HepG2 (cell line): Measurements from ENCODE around the gene SRCIN1. TPM values are rescaled to one million over a fixed set of nuclear protein-coding genes. Genes with fewer than 3 reads are reported as not detected.
A peak's percentile ranks its signal among the peaks of the same experiment; 100 is the strongest.

Source experiments
- FIP1L1 ChIP-seq: fragments of 200-400 bp; formaldehyde crosslinking; IDR thresholded peaks from 2 replicates; pipeline ENCODE4 v1.6.1; 2018; ENCODE audit warnings: low read depth, mild to moderate bottlenecking, low read length, moderate library complexity, borderline replicate concordance; ENCODE audit not compliant: insufficient read depth
- FOXJ3 ChIP-seq: sonication (generic); formaldehyde crosslinking; IDR thresholded peaks from 2 replicates; pipeline ENCODE4 v1.4.0; 2020; ENCODE audit warnings: missing genetic modification reagents, mild to moderate bottlenecking, borderline replicate concordance
- HDAC6 ChIP-seq: fragments of 200-600 bp; sonication (generic); IDR thresholded peaks from 2 replicates; pipeline ENCODE4 v1.7.0; 2017; ENCODE audit warnings: mild to moderate bottlenecking, antibody characterized with exemption, low read length, low read depth
- HNRNPL ChIP-seq: fragments of 200-400 bp; formaldehyde crosslinking; IDR thresholded peaks from 2 replicates; pipeline ENCODE4 v1.6.1; 2017; ENCODE audit warnings: mild to moderate bottlenecking, low read depth, low read length
- KDM3A ChIP-seq: IDR thresholded peaks from 2 replicates; pipeline ENCODE4 v1.6.1; 2018; ENCODE audit warnings: low read depth, missing compliant biosample characterization
- NFATC3 ChIP-seq: sonication (generic); formaldehyde crosslinking; IDR thresholded peaks from 2 replicates; pipeline ENCODE4 v1.5.1; 2020; ENCODE audit warnings: mild to moderate bottlenecking, missing genetic modification reagents
- PITX1 ChIP-seq: sonication (generic); formaldehyde crosslinking; IDR thresholded peaks from 2 replicates; pipeline ENCODE4 v1.5.1; 2020; ENCODE audit warnings: mild to moderate bottlenecking, missing genetic modification reagents
- RAD51 ChIP-seq: fragments of 450-650 bp; IDR thresholded peaks from 2 replicates; pipeline ENCODE4 v1.6.1; 2016; ENCODE audit warnings: borderline replicate concordance
- RCOR2 ChIP-seq: IDR thresholded peaks from 2 replicates; pipeline ENCODE4 v1.6.1; 2016; ENCODE audit warnings: missing biosample characterization, missing genetic modification reagents
- RFXAP ChIP-seq: sonication (generic); formaldehyde crosslinking; IDR thresholded peaks from 2 replicates; pipeline ENCODE4 v1.4.0; 2020; ENCODE audit warnings: missing genetic modification reagents, borderline replicate concordance
- SOX6 ChIP-seq, 2 experiments: fragments of 450-650 bp in 1 of 2; sonication (generic) in 1 of 2; formaldehyde crosslinking in 1 of 2; IDR thresholded peaks; 2 replicates each; pipeline versions ENCODE4 v1.4.0 to v1.6.1; 2017 to 2020; ENCODE audit warnings: antibody characterized with exemption in 1 of 2, mild to moderate bottlenecking in 1 of 2, missing genetic modification reagents in 1 of 2
- SP5 ChIP-seq: IDR thresholded peaks from 2 replicates; pipeline ENCODE4 v1.6.1; 2016; ENCODE audit warnings: low read depth, borderline replicate concordance
- SUZ12 ChIP-seq: fragments of 150-350 bp; IDR thresholded peaks from 2 replicates; pipeline ENCODE4 v1.6.1; 2014; ENCODE audit warnings: low read depth, low read length
- TEAD2 ChIP-seq: sonication (generic); formaldehyde crosslinking; IDR thresholded peaks from 2 replicates; pipeline ENCODE4 v1.9.0; 2021; ENCODE audit warnings: missing genetic modification reagents
- ZBTB38 ChIP-seq: sonication (generic); formaldehyde crosslinking; IDR thresholded peaks from 2 replicates; pipeline ENCODE4 v1.5.1; 2020; ENCODE audit warnings: mild to moderate bottlenecking, missing genetic modification reagents
- ZBTB7B ChIP-seq: sonication (generic); formaldehyde crosslinking; IDR thresholded peaks from 2 replicates; pipeline ENCODE4 v1.4.0; 2020; ENCODE audit warnings: missing genetic modification reagents
- ZFP41 ChIP-seq: sonication (generic); formaldehyde crosslinking; IDR thresholded peaks from 2 replicates; pipeline ENCODE4 v1.4.0; 2020; ENCODE audit warnings: mild to moderate bottlenecking, missing genetic modification reagents, borderline replicate concordance
- ZNF343 ChIP-seq: sonication (generic); formaldehyde crosslinking; IDR thresholded peaks from 2 replicates; pipeline ENCODE4 v1.4.0; 2020; ENCODE audit warnings: mild to moderate bottlenecking, missing genetic modification reagents
- ZNF382 ChIP-seq: sonication (generic); formaldehyde crosslinking; IDR thresholded peaks from 2 replicates; pipeline ENCODE4 v1.5.0; 2020; ENCODE audit warnings: missing genetic modification reagents, mild to moderate bottlenecking, borderline replicate concordance
- ZNF556 ChIP-seq: sonication (generic); formaldehyde crosslinking; IDR thresholded peaks from 2 replicates; pipeline ENCODE4 v1.4.0; 2020; ENCODE audit warnings: mild to moderate bottlenecking, missing genetic modification reagents, borderline replicate concordance
- ZNF616 ChIP-seq: sonication (generic); formaldehyde crosslinking; IDR thresholded peaks from 2 replicates; pipeline ENCODE4 v1.5.0; 2020; ENCODE audit warnings: low read depth, mild to moderate bottlenecking, missing genetic modification reagents
- polyA plus RNA-seq, 8 experiments: library from polyadenylated mRNA; depleted of rRNA in 3 of 8; stranded (reverse) in 7 of 8; unstranded in 1 of 8; fragments of >200 nt; fragmentation: Illumina TruSeq in 4 of 8; extraction: Trizol in 4 of 8; gene quantifications; 2 replicates each; pipeline versions ENCODE4 v1.2.1 to v1.2.3, GENCODE V29; 2011 to 2016; ENCODE audit warnings: low read depth in 4 of 8, missing spikeins in 1 of 8, mixed read lengths in 1 of 8; ENCODE audit not compliant: insufficient read depth in 1 of 8
- total RNA-seq, 5 experiments: library from RNA; depleted of rRNA; stranded (reverse); fragments of >200 nt; fragmentation: Illumina TruSeq; extraction: Trizol; gene quantifications; 2 replicates each; pipeline ENCODE4 v1.2.3, GENCODE V29; 2016; ENCODE audit warnings: low read depth in 1 of 5
- TF ChIP-seq, protein P1 (sequence below): sonication (generic); formaldehyde crosslinking; IDR thresholded peaks from 2 replicates; pipeline ENCODE4 v1.4.0; 2020; ENCODE audit warnings: mild to moderate bottlenecking, missing genetic modification reagents
- TF ChIP-seq, protein P2 (sequence below): fragments of 450-650 bp; IDR thresholded peaks from 2 replicates; pipeline ENCODE4 v1.6.1; 2016
- TF ChIP-seq, protein P3 (sequence below): sonication (generic); IDR thresholded peaks from 2 replicates; pipeline ENCODE4 v1.6.1; 2016; ENCODE audit warnings: low read depth, borderline replicate concordance

Gene SRCIN1
- total and polyA plus RNA-seq, 2 of the 13 experiments (the other 11 are each of a cell fraction or from before 2014, with no cell fraction given) = 1.2 to 9.6 TPM

DNA sequence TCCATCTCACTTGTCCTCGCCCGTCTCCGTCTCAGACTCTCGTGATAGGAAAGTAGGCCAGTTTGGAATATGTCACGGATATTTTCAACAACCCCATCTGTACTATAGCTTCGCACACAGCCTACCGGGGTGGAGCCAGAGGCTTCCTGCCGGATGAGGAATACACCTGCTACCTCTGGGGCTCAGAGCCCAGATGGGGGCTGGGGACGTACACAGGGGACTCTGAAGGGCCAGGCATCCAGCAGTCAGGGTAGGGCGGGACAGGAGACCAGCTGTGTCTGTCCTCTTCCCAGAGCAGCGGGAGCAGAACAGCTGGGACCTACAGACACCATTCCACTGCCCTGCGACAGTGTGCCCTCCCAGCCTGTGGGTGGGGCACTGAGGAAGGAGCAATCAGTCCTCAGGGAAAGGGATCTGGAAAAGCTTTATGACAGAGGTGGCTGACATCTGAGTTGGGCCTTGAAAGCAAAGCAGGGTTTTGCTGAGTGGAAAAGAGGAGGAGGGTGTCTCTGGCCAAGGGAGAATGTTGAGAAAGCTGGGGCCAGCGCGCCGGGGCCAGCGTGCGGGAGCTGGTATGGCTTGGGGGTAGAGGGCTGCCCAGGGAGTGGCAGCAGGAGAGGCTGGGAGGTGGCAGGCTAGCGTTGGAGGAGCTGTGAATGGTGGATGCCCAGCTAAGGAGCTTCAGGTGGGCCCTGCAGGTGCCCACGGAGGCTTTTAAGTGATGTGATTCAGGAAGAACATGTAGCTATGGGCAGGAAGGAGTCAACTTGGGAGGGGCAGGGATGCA is 11.5 kb upstream of the SRCIN1 start (continued):
- TF ChIP-seq ZBTB38 = peak; percentile 96
- TF ChIP-seq ZNF556 (CRISPR knock-in tag) = no peak
- TF ChIP-seq RFXAP (CRISPR knock-in tag) = peak; percentile 56; the same call in 1 of the 2 replicates
- TF ChIP-seq FIP1L1 = no peak
- TF ChIP-seq ZBTB7B (CRISPR knock-in tag) = no peak; the same call in 1 of the 2 replicates
- no peak for TF ChIP-seq ZNF382 (CRISPR knock-in tag)
- TF ChIP-seq HDAC6 = no peak
- TF ChIP-seq SOX6 (IDR thresholded peaks at IDR 0.05) = no peak
- no peak for TF ChIP-seq SOX6 (CRISPR knock-in tag; IDR thresholded peaks at IDR 0.05)
- TF ChIP-seq, protein P1, sequence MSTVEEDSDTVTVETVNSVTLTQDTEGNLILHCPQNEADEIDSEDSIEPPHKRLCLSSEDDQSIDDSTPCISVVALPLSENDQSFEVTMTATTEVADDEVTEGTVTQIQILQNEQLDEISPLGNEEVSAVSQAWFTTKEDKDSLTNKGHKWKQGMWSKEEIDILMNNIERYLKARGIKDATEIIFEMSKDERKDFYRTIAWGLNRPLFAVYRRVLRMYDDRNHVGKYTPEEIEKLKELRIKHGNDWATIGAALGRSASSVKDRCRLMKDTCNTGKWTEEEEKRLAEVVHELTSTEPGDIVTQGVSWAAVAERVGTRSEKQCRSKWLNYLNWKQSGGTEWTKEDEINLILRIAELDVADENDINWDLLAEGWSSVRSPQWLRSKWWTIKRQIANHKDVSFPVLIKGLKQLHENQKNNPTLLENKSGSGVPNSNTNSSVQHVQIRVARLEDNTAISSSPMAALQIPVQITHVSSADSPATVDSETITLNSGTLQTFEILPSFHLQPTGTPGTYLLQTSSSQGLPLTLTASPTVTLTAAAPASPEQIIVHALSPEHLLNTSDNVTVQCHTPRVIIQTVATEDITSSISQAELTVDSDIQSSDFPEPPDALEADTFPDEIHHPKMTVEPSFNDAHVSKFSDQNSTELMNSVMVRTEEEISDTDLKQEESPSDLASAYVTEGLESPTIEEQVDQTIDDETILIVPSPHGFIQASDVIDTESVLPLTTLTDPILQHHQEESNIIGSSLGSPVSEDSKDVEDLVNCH (CRISPR knock-in tag) = no peak
- no peak for TF ChIP-seq TEAD2
- no peak for TF ChIP-seq ZFP41 (CRISPR knock-in tag)
- TF ChIP-seq RAD51 = no peak
- no peak for TF ChIP-seq FOXJ3 (CRISPR knock-in tag)
- TF ChIP-seq SP5 (CRISPR knock-in tag) = no peak
- TF ChIP-seq PITX1 (CRISPR knock-in tag) = 0 out of 2 replicates have a peak, but pooled peaks have one; percentile 15
- peak; percentile 60; the same call in 1 of the 2 replicates for TF ChIP-seq HNRNPL
- TF ChIP-seq NFATC3 (CRISPR knock-in tag) = no peak
- TF ChIP-seq, protein P2, sequence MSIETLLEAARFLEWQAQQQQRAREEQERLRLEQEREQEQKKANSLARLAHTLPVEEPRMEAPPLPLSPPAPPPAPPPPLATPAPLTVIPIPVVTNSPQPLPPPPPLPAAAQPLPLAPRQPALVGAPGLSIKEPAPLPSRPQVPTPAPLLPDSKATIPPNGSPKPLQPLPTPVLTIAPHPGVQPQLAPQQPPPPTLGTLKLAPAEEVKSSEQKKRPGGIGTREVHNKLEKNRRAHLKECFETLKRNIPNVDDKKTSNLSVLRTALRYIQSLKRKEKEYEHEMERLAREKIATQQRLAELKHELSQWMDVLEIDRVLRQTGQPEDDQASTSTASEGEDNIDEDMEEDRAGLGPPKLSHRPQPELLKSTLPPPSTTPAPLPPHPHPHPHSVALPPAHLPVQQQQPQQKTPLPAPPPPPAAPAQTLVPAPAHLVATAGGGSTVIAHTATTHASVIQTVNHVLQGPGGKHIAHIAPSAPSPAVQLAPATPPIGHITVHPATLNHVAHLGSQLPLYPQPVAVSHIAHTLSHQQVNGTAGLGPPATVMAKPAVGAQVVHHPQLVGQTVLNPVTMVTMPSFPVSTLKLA = no peak
- 0 out of 2 replicates have a peak, but pooled peaks have one; percentile 56 for TF ChIP-seq ZNF616
- TF ChIP-seq KDM3A = 0 out of 2 replicates have a peak, but pooled peaks have one; percentile 22
- TF ChIP-seq, protein P3, sequence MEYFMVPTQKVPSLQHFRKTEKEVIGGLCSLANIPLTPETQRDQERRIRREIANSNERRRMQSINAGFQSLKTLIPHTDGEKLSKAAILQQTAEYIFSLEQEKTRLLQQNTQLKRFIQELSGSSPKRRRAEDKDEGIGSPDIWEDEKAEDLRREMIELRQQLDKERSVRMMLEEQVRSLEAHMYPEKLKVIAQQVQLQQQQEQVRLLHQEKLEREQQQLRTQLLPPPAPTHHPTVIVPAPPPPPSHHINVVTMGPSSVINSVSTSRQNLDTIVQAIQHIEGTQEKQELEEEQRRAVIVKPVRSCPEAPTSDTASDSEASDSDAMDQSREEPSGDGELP = peak; percentile 34; the same call in 1 of the 2 replicates
- TF ChIP-seq RCOR2 (CRISPR knock-in tag) = no peak
- no peak for TF ChIP-seq ZNF343 (CRISPR knock-in tag)
- TF ChIP-seq SUZ12 = no peak
